Endothelial cell of umbilical vein (primary cell): ENCODE measurements around the gene NEU1. TPM values are rescaled to one million over a fixed set of nuclear protein-coding genes. Genes with fewer than 3 reads are reported as not detected.

ENCODE experiments used
- BruUV-seq: library from RNA; stranded (reverse); fragments of 400-500 nt; replicated peaks from 2 replicates; lab custom pipeline; 2021; lab: Mats Ljungman, UMichigan
- CTCF ChIA-PET: fragments of 300-600, 350-600 bp; sonication (Branson Sonifier 250); formaldehyde crosslinking; loops from one replicate; lab custom pipeline; 2021; ENCODE audit warnings: antibody characterized with exemption, inconsistent platforms; lab: Charles Lee
- POLR2A ChIA-PET: fragments of 300-600, 350-600 bp; sonication (Branson Sonifier 250); formaldehyde crosslinking; loops from one replicate; lab custom pipeline; 2021; ENCODE audit warnings: antibody characterized with exemption, inconsistent platforms; lab: Charles Lee
- DNase-seq: peaks from one replicate; pipeline ENCODE4 v3.0.0-alpha.2; 2011; ENCODE audit warnings: low read depth, low spot score
- FAIRE-seq: peaks from 2 replicates; lab custom pipeline; 2011; peaks lifted over from hg19 to GRCh38; lab: Jason Lieb, UNC
- H2AFZ ChIP-seq: 2 replicates; pipeline ENCODE4 v1.6.0; 2012; ENCODE audit warnings: low read depth, low read length, control low read depth, inconsistent platforms
- H3K27ac ChIP-seq: 2 replicates; pipeline ENCODE4 v1.5.1; 2011; ENCODE audit warnings: low read depth, mild to moderate bottlenecking, control low read depth, low read length, moderate library complexity; ENCODE audit not compliant: insufficient read depth
- H3K27me3 ChIP-seq, 2 experiments: 2 replicates each; pipeline versions ENCODE4 v1.6.0 to v1.6.1; 2011; ENCODE audit warnings: low read length in 2 of 2, mixed read lengths in 1 of 2; ENCODE audit not compliant: control insufficient read depth in 2 of 2, insufficient read depth in 2 of 2
- H3K36me3 ChIP-seq, 2 experiments: 2 replicates in 1 of 2; 3 replicates in 1 of 2; pipeline ENCODE4 v1.5.1; 2011; ENCODE audit warnings: low read length in 2 of 2, mild to moderate bottlenecking in 1 of 2, moderate library complexity in 1 of 2; ENCODE audit not compliant: control insufficient read depth in 2 of 2, insufficient read depth in 2 of 2; ENCODE audit errors: extremely low read depth in 1 of 2
- H3K4me1 ChIP-seq: 3 replicates; pipeline ENCODE4 v1.5.1; 2011; ENCODE audit warnings: mild to moderate bottlenecking, low read length; ENCODE audit not compliant: control insufficient read depth, insufficient read depth; ENCODE audit errors: extremely low read depth
- H3K4me2 ChIP-seq: 2 replicates; pipeline ENCODE4 v1.6.1; 2011; ENCODE audit warnings: low read length, control low read depth, mixed read lengths; ENCODE audit not compliant: insufficient read depth
- H3K4me3 ChIP-seq, 3 experiments: fragments of 200-600 bp in 1 of 3; sonication (generic), shearing (Covaris generic) in 1 of 3; replicated peaks in 1 of 3; 2 replicates each; pipeline ENCODE4 v1.5.1; 2011 to 2016; ENCODE audit warnings: control low read depth in 3 of 3, low read length in 3 of 3, mild to moderate bottlenecking in 2 of 3, inconsistent platforms in 1 of 3, low read depth in 1 of 3, moderate library complexity in 1 of 3; ENCODE audit not compliant: insufficient read depth in 1 of 3
- H3K79me2 ChIP-seq: 2 replicates; pipeline ENCODE4 v1.6.0; 2012; ENCODE audit warnings: low read length, inconsistent platforms; ENCODE audit not compliant: control insufficient read depth, insufficient read depth
- H3K9ac ChIP-seq: replicated peaks from 2 replicates; pipeline ENCODE3; 2011; ENCODE audit warnings: low read length, control low read depth; ENCODE audit not compliant: insufficient read depth; ENCODE audit errors: extremely low read depth
- H3K9me1 ChIP-seq: replicated peaks from 3 replicates; pipeline ENCODE4 v1.6.0; 2011; ENCODE audit warnings: mild to moderate bottlenecking, low read length; ENCODE audit not compliant: control insufficient read depth, insufficient read depth; ENCODE audit errors: extremely low read depth
- H3K9me3 ChIP-seq: replicated peaks from 2 replicates; pipeline ENCODE4 v1.5.1; 2012; ENCODE audit warnings: low read length, inconsistent platforms; ENCODE audit not compliant: control insufficient read depth, insufficient read depth
- H4K20me1 ChIP-seq: replicated peaks from 2 replicates; pipeline ENCODE3; 2011; ENCODE audit warnings: mild to moderate bottlenecking, low read length; ENCODE audit not compliant: control insufficient read depth, insufficient read depth; ENCODE audit errors: extremely low read depth
- CTCF ChIP-seq, 2 donors: IDR thresholded peaks; 1 replicate in 1 of 2; 2 replicates in 1 of 2; pipeline ENCODE4 v1.5.1; 2011; ENCODE audit warnings: low read length in 2 of 2, mild to moderate bottlenecking in 2 of 2, moderate library complexity in 2 of 2, control low read depth in 1 of 2, inconsistent platforms in 1 of 2, low read depth in 1 of 2; ENCODE audit not compliant: insufficient read depth in 1 of 2; ENCODE audit errors: extremely low read depth in 1 of 2
- EZH2 ChIP-seq: IDR thresholded peaks from 2 replicates; pipeline ENCODE4 v1.6.1; 2012; ENCODE audit warnings: borderline replicate concordance, low read depth, mild to moderate bottlenecking, moderate library complexity, low read length, inconsistent platforms; ENCODE audit not compliant: severe bottlenecking
- FOS ChIP-seq: IDR thresholded peaks from 2 replicates; pipeline ENCODE4 v1.6.1; 2011; ENCODE audit warnings: mild to moderate bottlenecking, low read length, moderate library complexity, borderline replicate concordance; ENCODE audit not compliant: insufficient read depth
- GATA2 ChIP-seq: IDR thresholded peaks from 2 replicates; pipeline ENCODE4 v1.7.0; 2011; ENCODE audit warnings: low read depth, mild to moderate bottlenecking, moderate library complexity, mixed read lengths, low read length; ENCODE audit not compliant: insufficient read length, insufficient read depth
- JUN ChIP-seq: IDR thresholded peaks from 2 replicates; pipeline ENCODE4 v1.6.1; 2011; ENCODE audit warnings: borderline replicate concordance, low read depth; ENCODE audit not compliant: insufficient read length, insufficient read depth
- MAX ChIP-seq: IDR thresholded peaks from 2 replicates; pipeline ENCODE4 v1.6.1; 2011; ENCODE audit not compliant: insufficient read depth, insufficient read length
- MYC ChIP-seq: IDR thresholded peaks from one replicate; pipeline ENCODE4 v1.6.1; 2011; ENCODE audit warnings: mild to moderate bottlenecking, low read depth, low read length
- POLR2A ChIP-seq: IDR thresholded peaks from 2 replicates; pipeline ENCODE4 v1.6.1; 2012; ENCODE audit warnings: low read depth, mild to moderate bottlenecking, control low read depth, low read length
- POLR2AphosphoS5 ChIP-seq: IDR thresholded peaks from 2 replicates; pipeline ENCODE4 v1.6.1; 2012; ENCODE audit warnings: low read depth, mild to moderate bottlenecking, control low read depth, low read length, moderate library complexity; ENCODE audit not compliant: insufficient read depth
- dilution Hi-C: fragments of 300-500 bp; cut with MboI; formaldehyde crosslinking; loops from one replicate; pipeline ENCODE4 v1.15.0; 2019; ENCODE audit warnings: low sequenced_read_pairs; ENCODE audit not compliant: extremely low pct_ligation_motif_present
- intact Hi-C: fragments of 100-400 bp; cut with micrococcal nuclease; formaldehyde crosslinking; loops from one replicate; pipeline ENCODE4 v1.10.0; 2022
- polyA plus RNA-seq, 4 experiments: library from polyadenylated mRNA; depleted of rRNA in 3 of 4; stranded (reverse) in 3 of 4; unstranded in 1 of 4; fragments of >200 nt; gene quantifications; 2 replicates each; pipeline versions ENCODE4 v1.2.1 to v1.2.3, GENCODE V29; 2011 to 2012; ENCODE audit warnings: missing spikeins in 1 of 4
- total RNA-seq: library from RNA; stranded (reverse); gene quantifications from 2 replicates; pipeline ENCODE4 v1.2.3, GENCODE V29; 2021

The NEU1 gene
- total and polyA plus RNA-seq, 2 donors (not counting 3 experiments of a cell fraction or from before 2014, with no cell fraction given), result 62.8 to 111 TPM

- peaks cover 8% of the 10 kb centered on the region for H4K20me1 ChIP-seq
- ChIA-PET CTCF (interaction anchor here (1.0 to 1.5 kb wide), 5 partner anchors 23 to 116 kb away, joined by 3 to 7 read pairs (median 3); no protein-coding TSS in a partner anchor), POLR2A (interaction anchor here (0.6 to 1.6 kb wide), 2 partner anchors 9 to 21 kb away, joined by 3 to 6 read pairs; partner anchors contain the start of gene HSPA1B)
- H3K27me3 ChIP-seq, result no peaks in the 10 kb centered on the region
- no peak overlapping the region for H2AFZ ChIP-seq
- peak overlapping the region; percentile 86 for H3K4me2 ChIP-seq
- DNase-seq (peak; percentile 30), FAIRE-seq (peak; percentile 8)
- H3K9me1 ChIP-seq, result no peaks in the 10 kb centered on the region
- peak overlapping the region; percentile 38 to 98 (median 81) for H3K4me3 ChIP-seq
- H3K79me2 ChIP-seq, result peaks cover 45% of the 10 kb centered on the region
- peak overlapping the region; percentile 38 for H3K27ac ChIP-seq
- no peaks in the 10 kb centered on the region for H3K9me3 ChIP-seq
- intact Hi-C loops, result loop anchor here (10.0 kb wide), 1 partner anchor 118 kb away; the partner anchor contains the start of genes NELFE and SKIC2
- peaks cover 27% of the 10 kb centered on the region for H3K4me1 ChIP-seq
- peaks cover 21 to 27% of the 10 kb centered on the region in 2 experiments for H3K36me3 ChIP-seq
- dilution Hi-C loops, result no loop called here
- peak overlapping the region; percentile 99 for H3K9ac ChIP-seq
- TF ChIP-seq FOS (no peak), CTCF (IDR thresholded peaks at IDR 0.05; ENCODE audit: extremely low read depth in 1 of 2, insufficient read depth in 1 of 2, low read depth in 1 of 2, low read length in 2 of 2) (no peak), JUN (no peak), GATA2 (no peak), MYC (no peak), EZH2 (no peak), POLR2A (no peak), POLR2AphosphoS5 (no peak), MAX (no peak)
- BruUV-seq, result no TSS peak
Observed at GRCh38 chr6:31836474-31837368, 25.9 kb downstream of the NEU1 start.
